Measurements from ENCODE around the gene C5orf22.
A peak's percentile ranks its signal among the peaks of the same experiment; 100 is the strongest.
"Not testable (repeated sequence)": the region's sequence is repeated elsewhere in the genome, so short reads cannot be mapped to it uniquely, and the experiment has no call there.

The C5orf22 gene

GRCh38 chr5:31554552-31554951 is 22.5 kb downstream of the C5orf22 start:
- DNase-seq: no peak

DNA sequence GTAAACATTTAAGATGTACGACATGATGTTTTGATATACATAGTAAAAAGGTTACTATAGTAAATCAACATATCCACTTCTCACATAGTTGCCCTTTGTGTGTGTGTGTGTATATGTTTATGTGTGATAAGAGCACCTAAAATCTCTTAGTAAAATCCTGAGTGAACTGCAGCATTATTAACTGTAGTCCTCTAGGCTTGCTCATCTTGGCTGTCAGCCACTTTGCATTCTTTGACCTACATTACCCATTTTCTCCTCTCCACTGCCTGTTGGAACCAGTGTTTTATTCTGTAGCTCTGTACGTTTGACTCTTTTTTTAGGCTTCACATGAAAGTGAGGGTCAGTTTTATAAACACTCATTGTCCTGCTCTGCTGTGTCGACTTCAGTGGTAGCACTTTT is 24.4 kb downstream of the C5orf22 start:
- no peak for DNase-seq

- DNase-seq: no peak
These were observed 27.8 kb downstream of the C5orf22 start for GRCh38 chr5:31559942-31560341.

GRCh38 chr5:31561946-31562345 is 29.8 kb downstream of the C5orf22 start:
- DNase-seq: no peak

- DNase-seq: no peak
These were observed 31.1 kb downstream of the C5orf22 start for GRCh38 chr5:31563216-31563615.

- not testable (repeated sequence) for DNase-seq
These were observed 34.3 kb downstream of the C5orf22 start for GRCh38 chr5:31566362-31566761.

DNA sequence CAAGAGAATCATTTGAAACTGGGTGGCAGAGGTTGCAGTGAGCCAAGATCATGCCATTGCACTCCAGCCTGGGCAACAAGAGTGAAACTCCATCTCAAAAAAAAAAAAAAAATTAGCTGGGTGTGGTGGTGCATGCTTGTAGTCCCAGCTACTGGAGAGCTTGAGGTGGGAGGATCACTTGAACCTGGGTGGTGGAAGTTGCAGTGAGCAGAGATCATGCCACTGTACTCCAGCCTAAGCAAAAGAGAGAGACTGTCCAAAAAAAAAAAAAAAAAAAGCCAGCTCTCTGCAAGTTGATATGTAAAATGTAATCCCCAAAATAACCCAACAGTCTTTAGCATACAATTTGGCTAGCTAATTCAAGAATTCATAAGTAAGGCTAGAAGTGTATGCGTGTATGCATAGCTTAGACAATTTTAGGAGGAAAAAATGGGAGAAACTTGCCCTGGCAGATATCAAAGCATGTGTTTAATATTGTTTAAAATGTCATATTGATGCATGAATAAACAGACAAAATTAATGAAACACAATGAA is 36.3 kb downstream of the C5orf22 start:
- no peak for DNase-seq

DNA sequence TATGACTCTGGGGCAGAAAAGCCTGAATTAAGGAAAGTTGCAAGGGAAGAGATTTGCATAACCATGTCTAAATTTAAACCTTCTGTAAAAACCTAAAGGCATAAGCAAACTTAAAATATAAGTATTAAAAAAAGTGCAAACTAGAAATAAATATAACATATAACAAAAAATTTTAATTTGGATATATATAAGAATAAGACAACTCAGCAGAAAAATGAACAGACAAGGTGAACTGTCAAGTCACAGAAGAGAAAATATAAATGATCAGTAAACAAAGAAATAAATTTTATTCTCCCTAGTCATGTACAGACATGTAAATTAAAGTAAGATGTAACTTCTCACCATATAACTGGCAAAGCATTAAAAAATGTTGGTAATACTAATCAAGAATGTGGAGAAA is 37.0 kb downstream of the C5orf22 start:
- DNase-seq: no peak

- DNase-seq: no peak
These were observed 41.5 kb downstream of the C5orf22 start for GRCh38 chr5:31573494-31574142.

- no peak for DNase-seq
These were observed 42.7 kb downstream of the C5orf22 start for GRCh38 chr5:31574772-31575171.

- DNase-seq: no peak
These were observed 45.3 kb downstream of the C5orf22 start for GRCh38 chr5:31577438-31577837.

- no peak for DNase-seq
These were observed 47.5 kb downstream of the C5orf22 start for GRCh38 chr5:31579558-31579957.

GRCh38 chr5:31581498-31582099 is 49.5 kb downstream of the C5orf22 start:
- peak; percentile 37 for DNase-seq

DNA sequence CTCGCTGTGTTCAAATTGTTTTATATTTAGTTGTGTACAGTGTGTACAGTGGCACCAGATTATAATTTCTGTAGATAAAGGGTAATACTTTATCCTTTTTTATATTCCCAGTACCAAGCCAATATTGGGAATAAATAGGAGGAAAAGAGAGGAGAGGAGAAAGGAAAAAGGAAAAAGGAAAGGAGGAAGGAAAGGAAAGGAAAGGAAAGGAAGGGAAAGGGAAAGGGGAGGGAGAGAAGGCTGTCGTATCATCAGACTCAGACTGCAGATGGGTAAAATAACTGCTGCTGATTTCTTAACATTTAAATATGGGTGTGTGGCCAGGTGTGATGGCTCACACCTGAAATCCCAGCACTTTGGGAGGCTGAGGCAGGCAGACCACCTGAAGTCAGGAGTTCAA is 51.0 kb downstream of the C5orf22 start:
- no peak for DNase-seq

- no peak for DNase-seq
These were observed 53.2 kb downstream of the C5orf22 start for GRCh38 chr5:31585166-31585894.

DNA sequence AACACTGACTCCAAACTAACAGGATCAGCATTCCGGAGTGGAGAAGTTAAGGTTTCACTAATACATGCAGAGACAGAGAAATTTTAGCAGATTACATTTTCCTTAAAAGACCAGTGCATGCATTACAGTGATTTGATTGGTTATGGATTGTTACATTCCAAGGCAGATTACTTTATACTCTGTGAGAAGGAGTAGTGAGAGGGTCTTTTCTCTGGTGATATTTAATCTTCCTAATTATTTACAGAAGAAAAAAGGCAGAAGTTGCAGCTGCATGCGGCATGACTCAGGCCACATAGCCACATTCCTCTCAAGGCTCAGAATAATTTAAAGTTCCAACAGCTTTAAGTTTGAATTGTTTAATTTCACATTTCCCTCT is 53.8 kb downstream of the C5orf22 start:
- DNase-seq: no peak

DNA sequence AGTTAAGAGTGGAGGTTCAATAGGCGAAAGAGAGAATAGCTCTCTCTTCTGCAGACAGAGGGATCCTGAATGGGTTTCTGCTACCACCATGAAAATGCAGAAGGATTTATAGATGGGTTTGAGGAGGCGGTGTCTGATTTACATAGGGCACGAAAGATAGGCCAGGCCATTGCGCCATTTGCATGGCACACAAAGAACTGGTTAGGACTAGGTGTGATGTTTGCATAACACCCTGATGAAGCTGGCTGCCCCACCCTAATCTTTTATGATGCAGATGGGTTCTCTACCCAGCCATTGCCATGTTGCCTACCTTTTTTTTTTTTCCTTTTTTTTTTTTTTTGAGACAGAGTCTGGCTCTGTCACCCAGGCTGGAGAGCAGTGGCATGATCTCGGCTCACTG is 55.4 kb downstream of the C5orf22 start:
- no peak for DNase-seq

DNA sequence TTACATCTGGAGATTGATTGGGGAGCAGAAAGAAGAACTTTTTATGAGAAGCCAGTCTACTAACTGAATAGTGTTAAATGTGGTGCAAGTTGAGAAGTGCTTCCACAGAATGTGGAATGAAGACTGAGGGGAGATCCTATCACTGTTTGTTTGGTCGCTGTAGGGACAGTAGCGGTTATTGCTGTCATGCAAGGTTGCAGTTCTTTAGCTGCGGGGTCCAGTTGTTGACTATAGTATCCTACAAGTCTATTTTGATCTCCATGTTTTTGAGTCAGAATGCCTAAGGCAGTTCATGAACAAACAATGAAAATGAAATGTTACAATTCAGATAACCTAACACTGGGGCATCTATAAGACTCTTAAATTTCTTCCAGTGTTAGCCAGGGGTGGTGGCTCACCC is 61.6 kb downstream of the C5orf22 start:
- no peak for DNase-seq

DNA sequence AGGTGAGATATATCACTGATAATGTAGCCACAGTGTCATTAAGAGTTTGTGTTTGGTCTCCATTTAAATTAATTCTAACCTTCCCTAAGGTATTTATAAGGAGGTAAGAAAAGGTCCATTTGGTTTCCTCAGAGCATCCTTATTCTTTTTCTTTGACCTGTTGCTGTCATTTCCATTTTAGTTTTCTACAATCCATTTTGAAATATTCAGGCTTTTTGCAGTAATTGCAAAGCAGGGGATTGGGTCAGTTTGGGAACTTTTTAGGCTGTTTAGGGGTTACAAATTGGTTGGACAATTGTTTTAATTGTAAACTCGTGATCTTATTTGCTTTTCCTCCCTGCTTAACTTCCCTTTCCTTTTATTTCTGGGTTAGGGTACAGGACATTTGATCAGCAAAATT is 64.3 kb downstream of the C5orf22 start:
- no peak for DNase-seq

DNA sequence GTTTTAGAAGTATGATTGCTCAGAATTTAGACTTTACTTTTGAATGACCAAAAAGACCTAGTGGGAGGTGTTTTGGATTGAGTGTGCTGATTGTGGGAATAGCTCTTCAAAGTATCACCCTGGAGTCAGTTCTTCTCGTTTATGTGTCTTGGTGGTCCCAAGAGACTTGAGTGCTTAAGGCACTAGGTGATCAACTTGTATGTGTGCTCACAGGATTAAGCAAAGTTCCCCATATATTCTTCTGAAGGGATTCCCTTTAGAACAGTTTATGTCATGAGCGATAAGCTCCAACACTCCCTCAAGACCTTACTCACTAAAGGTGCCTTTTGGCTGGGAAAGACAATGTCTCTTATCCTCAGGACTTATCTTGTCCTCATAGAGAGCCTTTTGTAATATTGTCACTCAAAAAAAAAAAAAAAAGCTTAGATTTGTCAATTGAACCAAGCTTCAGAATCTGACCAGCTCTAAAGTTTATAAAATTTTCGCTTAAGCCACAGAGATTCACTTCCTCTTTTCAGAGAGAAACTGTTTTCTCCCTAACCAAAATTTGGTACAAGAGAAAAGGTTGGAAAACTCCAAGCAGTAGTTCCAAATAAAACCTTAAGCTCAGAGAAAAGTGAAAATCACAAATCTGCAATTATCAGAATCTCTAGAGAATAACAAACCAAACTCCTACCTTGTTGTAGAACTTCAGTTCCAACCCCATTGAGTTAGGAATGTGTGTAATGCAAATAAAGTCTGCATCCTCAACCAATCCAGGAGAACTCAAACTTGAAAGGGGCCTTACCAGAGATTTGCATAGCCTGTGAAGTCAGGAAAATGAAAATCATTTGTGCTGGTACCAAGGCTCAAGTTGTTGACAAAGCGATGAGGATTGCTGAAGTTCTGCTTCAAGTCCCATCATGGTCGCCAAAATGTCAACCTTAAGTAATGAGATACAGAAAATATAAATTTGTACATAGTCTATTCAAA is 66.8 kb downstream of the C5orf22 start:
- no peak for DNase-seq

DNA sequence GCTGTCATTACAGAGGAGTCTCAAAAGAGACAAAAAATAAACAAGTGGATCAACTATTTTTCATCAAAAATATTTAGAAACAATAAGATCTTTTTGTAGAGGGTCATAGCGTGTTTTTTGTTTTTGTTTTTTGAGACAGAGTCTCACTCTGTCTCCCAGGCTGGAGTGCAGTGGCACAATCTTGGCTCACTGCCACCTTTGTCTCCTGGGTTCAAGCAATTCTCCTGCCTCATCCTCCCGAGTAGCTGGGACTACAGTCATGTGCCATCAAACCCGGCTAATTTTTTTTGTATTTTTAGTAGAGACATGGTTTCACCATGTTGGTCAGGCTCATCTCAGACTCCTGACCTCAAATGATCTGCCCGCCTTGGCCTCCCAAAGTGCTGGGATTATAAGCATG is 70.2 kb downstream of the C5orf22 start:
- not testable (repeated sequence) for DNase-seq

GRCh38 chr5:31604240-31604639 is 72.1 kb downstream of the C5orf22 start:
- no peak for DNase-seq

DNA sequence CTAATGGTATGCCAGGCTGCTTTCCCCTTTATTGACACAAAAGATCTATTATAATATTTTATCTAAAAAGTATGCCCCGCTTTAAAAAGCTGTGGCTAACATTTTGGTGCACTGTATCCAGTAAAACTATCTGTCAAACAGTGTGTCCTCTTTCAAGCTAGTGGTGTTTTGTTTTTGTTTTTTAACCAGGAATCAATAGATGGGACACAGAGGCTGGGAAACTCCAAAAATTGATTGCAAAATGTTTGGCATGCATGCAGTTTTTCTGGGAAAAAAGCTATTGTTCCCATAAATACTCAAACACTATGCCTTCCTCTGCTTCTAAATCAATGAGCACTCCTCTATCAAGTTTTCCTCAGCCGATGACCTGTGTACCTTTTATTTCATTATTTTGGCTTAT is 72.5 kb downstream of the C5orf22 start:
- no peak for DNase-seq
